Measurements from ENCODE around the gene SPATA13. TPM values are rescaled to one million over a fixed set of nuclear protein-coding genes. Genes with fewer than 3 reads are reported as not detected.
"Not testable (repeated sequence)": the region's sequence is repeated elsewhere in the genome, so short reads cannot be mapped to it uniquely, and the experiment has no call there.

SPATA13 gene
- total RNA-seq, 2 donors from 2014 or later = 19.4 to 24.8 TPM

DNA sequence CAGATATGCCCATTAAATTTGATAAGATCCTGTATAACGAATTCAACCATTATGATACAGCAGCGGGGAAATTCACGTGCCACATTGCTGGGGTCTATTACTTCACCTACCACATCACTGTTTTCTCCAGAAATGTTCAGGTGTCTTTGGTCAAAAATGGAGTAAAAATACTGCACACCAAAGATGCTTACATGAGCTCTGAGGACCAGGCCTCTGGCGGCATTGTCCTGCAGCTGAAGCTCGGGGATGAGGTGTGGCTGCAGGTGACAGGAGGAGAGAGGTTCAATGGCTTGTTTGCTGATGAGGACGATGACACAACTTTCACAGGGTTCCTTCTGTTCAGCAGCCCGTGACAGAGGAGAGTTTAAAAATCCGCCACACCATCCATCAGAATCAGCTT, 160.9 kb downstream of the SPATA13 start:
- H3K9me3 Mint-ChIP-seq; H3K27me3 ChIP-seq (ENCODE audit: control insufficient read depth, insufficient read depth, low read length, poor library complexity, severe bottlenecking); H3K27ac ChIP-seq (ENCODE audit: low read depth, low read length); H3K27me3 Mint-ChIP-seq (ENCODE audit: insufficient read depth); H3K4me1 ChIP-seq (ENCODE audit: control insufficient read depth, insufficient read depth, low read length); H3K4me3 ChIP-seq (ENCODE audit: low read length); H3K4me3 Mint-ChIP-seq; H3K9ac ChIP-seq (ENCODE audit: extremely low read depth, low read length, poor library complexity, severe bottlenecking); H3K4me1 Mint-ChIP-seq; H3K27ac Mint-ChIP-seq; H3K36me3 ChIP-seq (ENCODE audit: control insufficient read depth, insufficient read depth, low read length); DNase-seq; H3K36me3 Mint-ChIP-seq (ENCODE audit: low read depth); H3K9me3 ChIP-seq (ENCODE audit: control insufficient read depth, low read length): not testable (repeated sequence)
- WGBS, 2 experiments (ENCODE audit: insufficient coverage in 1 of 2, insufficient read length in 1 of 2) = 92 to 100% methylated on average over 2 to 7 of the region's 8 CpGs

DNA sequence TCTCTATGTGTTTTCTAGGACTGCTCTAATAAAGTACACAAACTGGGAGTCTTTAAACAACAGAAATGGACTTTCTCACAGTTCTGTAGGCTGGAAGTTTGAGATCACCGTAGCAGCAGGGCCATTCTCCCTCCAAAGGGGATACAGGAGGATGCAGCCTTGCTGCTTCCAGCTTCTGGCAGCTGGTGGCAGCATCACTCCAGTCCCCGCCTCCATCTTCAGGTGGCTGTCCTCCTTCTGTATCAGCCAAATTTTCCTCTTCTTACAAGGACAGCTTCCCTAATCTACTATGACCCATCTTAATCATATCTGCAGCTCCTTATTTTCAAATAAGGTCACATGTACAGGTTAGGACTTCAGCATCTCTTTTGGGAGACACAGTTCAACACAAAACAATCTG, 161.9 kb downstream of the SPATA13 start:
- H3K36me3 ChIP-seq (ENCODE audit: control insufficient read depth, insufficient read depth, low read length); H3K9me3 Mint-ChIP-seq; H3K4me3 Mint-ChIP-seq; H3K9me3 ChIP-seq (ENCODE audit: control insufficient read depth, low read length); H3K4me1 Mint-ChIP-seq; H3K27ac Mint-ChIP-seq; H3K4me3 ChIP-seq (ENCODE audit: low read length); H3K27ac ChIP-seq (ENCODE audit: low read depth, low read length); H3K27me3 ChIP-seq (ENCODE audit: control insufficient read depth, insufficient read depth, low read length, poor library complexity, severe bottlenecking); H3K4me1 ChIP-seq (ENCODE audit: control insufficient read depth, insufficient read depth, low read length); H3K9ac ChIP-seq (ENCODE audit: extremely low read depth, low read length, poor library complexity, severe bottlenecking); H3K36me3 Mint-ChIP-seq (ENCODE audit: low read depth); H3K27me3 Mint-ChIP-seq (ENCODE audit: insufficient read depth): not testable (repeated sequence)
- WGBS, 2 experiments (ENCODE audit: insufficient coverage in 1 of 2, insufficient read length in 1 of 2) = 20 to 58% methylated on average over 1 to 2 of the region's 2 CpGs
- TF ChIP-seq, protein P1, sequence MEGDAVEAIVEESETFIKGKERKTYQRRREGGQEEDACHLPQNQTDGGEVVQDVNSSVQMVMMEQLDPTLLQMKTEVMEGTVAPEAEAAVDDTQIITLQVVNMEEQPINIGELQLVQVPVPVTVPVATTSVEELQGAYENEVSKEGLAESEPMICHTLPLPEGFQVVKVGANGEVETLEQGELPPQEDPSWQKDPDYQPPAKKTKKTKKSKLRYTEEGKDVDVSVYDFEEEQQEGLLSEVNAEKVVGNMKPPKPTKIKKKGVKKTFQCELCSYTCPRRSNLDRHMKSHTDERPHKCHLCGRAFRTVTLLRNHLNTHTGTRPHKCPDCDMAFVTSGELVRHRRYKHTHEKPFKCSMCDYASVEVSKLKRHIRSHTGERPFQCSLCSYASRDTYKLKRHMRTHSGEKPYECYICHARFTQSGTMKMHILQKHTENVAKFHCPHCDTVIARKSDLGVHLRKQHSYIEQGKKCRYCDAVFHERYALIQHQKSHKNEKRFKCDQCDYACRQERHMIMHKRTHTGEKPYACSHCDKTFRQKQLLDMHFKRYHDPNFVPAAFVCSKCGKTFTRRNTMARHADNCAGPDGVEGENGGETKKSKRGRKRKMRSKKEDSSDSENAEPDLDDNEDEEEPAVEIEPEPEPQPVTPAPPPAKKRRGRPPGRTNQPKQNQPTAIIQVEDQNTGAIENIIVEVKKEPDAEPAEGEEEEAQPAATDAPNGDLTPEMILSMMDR (conservative IDR thresholded peaks at IDR 0.05) = peak; percentile 75
- peak; percentile 52 for DNase-seq

DNA sequence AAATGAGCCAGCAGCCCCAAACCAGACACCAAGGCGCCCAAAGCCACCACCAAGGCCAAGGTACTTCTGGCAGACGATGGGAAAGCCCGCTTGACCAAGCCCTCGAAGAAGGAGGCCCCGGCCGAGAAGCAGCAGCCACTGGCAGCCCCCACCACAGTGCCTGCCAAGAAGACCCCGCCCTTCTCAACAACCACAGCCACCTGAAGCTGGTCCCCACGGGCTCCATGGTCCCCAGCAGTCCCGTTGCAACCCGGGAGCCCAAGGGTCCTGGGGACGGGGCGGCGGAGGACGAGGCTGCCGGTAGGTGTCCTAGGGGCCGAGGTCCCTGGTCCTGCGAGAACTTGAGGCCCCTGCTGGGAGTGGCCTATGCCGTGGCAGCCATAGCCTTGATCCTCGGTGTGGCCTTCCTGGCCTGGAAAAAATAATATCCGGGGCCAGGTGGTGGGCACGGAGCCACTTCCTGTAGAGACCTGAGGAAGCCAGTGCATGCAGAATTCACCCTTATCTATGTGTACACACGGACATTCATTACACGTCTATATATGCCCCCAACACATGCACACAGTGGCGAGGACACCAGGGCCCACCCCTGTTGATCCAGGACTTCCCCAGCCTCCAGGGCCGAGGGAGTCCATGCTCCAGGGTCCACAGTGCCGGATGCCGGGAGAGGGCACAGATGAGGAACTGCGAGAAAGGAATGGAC, 162.7 kb downstream of the SPATA13 start:
- no peaks in the 10 kb centered on the region for H3K4me1 Mint-ChIP-seq
- peaks cover 5% of the 10 kb centered on the region for H3K27me3 Mint-ChIP-seq (ENCODE audit: insufficient read depth)
- Histone ChIP-seq H3K9ac (ENCODE audit: extremely low read depth, low read length, poor library complexity, severe bottlenecking) (no peak overlapping the region), H3K36me3 (ENCODE audit: control insufficient read depth, insufficient read depth, low read length) (no peaks in the 10 kb centered on the region), H3K27me3 (ENCODE audit: control insufficient read depth, insufficient read depth, low read length, poor library complexity, severe bottlenecking) (no peaks in the 10 kb centered on the region), H3K4me3 (ENCODE audit: low read length) (no peak overlapping the region), H3K4me1 (ENCODE audit: control insufficient read depth, insufficient read depth, low read length) (no peaks in the 10 kb centered on the region), H3K9me3 (ENCODE audit: control insufficient read depth, low read length) (no peaks in the 10 kb centered on the region), H3K27ac (ENCODE audit: low read depth, low read length) (no peak overlapping the region)
- DNase-seq = peak; percentile 34
- H3K9me3 Mint-ChIP-seq = no peaks in the 10 kb centered on the region
- no peaks in the 10 kb centered on the region for H3K36me3 Mint-ChIP-seq (ENCODE audit: low read depth)
- TF ChIP-seq, protein P1 (conservative IDR thresholded peaks at IDR 0.05) = no peak
- no peak overlapping the region for H3K4me3 Mint-ChIP-seq
- H3K27ac Mint-ChIP-seq = no peak overlapping the region
- 94 to 100% methylated on average over 6 to 28 of the region's 28 CpGs for WGBS, 2 experiments (ENCODE audit: insufficient coverage in 1 of 2, insufficient read length in 1 of 2)

DNA sequence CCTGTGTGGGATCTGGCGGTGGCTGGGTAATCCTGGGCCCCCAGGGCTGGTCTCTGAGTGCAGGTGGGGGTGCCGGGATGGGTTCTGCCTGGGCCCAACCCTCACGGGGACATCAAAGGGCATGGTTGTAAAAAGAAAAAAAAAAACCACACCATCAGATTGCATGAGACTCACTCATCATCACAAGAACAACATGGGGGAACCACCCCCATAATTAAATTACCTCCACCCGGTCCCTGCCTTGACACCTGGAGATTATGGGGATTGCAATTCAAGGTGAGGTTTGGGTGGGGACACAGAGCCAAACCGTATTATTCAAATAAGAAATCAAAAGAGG, 163.2 kb downstream of the SPATA13 start:
- Histone ChIP-seq H3K36me3 (ENCODE audit: control insufficient read depth, insufficient read depth, low read length) (no peaks in the 10 kb centered on the region), H3K27ac (ENCODE audit: low read depth, low read length) (no peak overlapping the region), H3K27me3 (ENCODE audit: control insufficient read depth, insufficient read depth, low read length, poor library complexity, severe bottlenecking) (no peaks in the 10 kb centered on the region), H3K4me1 (ENCODE audit: control insufficient read depth, insufficient read depth, low read length) (no peaks in the 10 kb centered on the region), H3K9me3 (ENCODE audit: control insufficient read depth, low read length) (no peaks in the 10 kb centered on the region), H3K9ac (ENCODE audit: extremely low read depth, low read length, poor library complexity, severe bottlenecking) (no peak overlapping the region), H3K4me3 (ENCODE audit: low read length) (no peak overlapping the region)
- H3K27me3 Mint-ChIP-seq (ENCODE audit: insufficient read depth) = peaks cover 9% of the 10 kb centered on the region
- no peak overlapping the region for H3K4me3 Mint-ChIP-seq
- TF ChIP-seq, protein P1 (conservative IDR thresholded peaks at IDR 0.05) = no peak
- no peaks in the 10 kb centered on the region for H3K4me1 Mint-ChIP-seq
- 84 to 100% methylated on average over 3 to 5 of the region's 5 CpGs for WGBS, 2 experiments (ENCODE audit: insufficient coverage in 1 of 2, insufficient read length in 1 of 2)
- no peak for DNase-seq
- no peaks in the 10 kb centered on the region for H3K9me3 Mint-ChIP-seq
- no peaks in the 10 kb centered on the region for H3K36me3 Mint-ChIP-seq (ENCODE audit: low read depth)
- H3K27ac Mint-ChIP-seq = no peak overlapping the region

DNA sequence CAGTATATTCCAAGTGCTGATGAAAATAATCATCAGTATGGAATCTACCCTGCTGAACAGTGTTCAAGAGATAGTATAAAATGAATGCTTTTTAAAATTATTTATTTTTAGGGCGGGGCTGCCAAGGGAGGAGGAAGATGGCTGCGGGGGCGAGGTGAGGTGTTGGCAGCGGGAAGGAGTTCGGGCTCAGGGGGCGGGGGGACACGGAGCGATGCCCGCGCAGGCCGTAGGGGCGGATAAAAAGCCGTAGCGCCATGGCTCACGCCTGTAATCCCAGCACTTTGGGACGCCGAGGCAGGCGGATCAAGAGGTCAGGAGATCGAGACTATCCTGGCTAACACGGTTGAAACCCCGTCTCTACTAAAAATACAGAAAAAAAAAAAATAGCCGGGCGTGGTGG, 167.1 kb downstream of the SPATA13 start:
- H3K27me3 Mint-ChIP-seq (ENCODE audit: insufficient read depth) = peaks cover 11% of the 10 kb centered on the region
- 94 to 96% methylated on average over 16 to 23 of the region's 23 CpGs for WGBS, 2 experiments (ENCODE audit: insufficient coverage in 1 of 2, insufficient read length in 1 of 2)
- not testable (repeated sequence) for H3K27me3 ChIP-seq (ENCODE audit: control insufficient read depth, insufficient read depth, low read length, poor library complexity, severe bottlenecking); H3K9me3 Mint-ChIP-seq; H3K36me3 ChIP-seq (ENCODE audit: control insufficient read depth, insufficient read depth, low read length); H3K27ac Mint-ChIP-seq; H3K9ac ChIP-seq (ENCODE audit: extremely low read depth, low read length, poor library complexity, severe bottlenecking); H3K4me1 ChIP-seq (ENCODE audit: control insufficient read depth, insufficient read depth, low read length); H3K36me3 Mint-ChIP-seq (ENCODE audit: low read depth); H3K4me1 Mint-ChIP-seq; H3K9me3 ChIP-seq (ENCODE audit: control insufficient read depth, low read length); DNase-seq; H3K4me3 ChIP-seq (ENCODE audit: low read length); H3K27ac ChIP-seq (ENCODE audit: low read depth, low read length)
- peak overlapping the region; percentile 42 for H3K4me3 Mint-ChIP-seq

All from endodermal cell (in vitro differentiated cells).